ENCODE results near the gene SORCS3. TPM values are rescaled to one million over a fixed set of nuclear protein-coding genes. Genes with fewer than 3 reads are reported as not detected.

SORCS3 gene
- total RNA-seq, 1 experiment from 2014 or later: not detected

GRCh38 chr10:104676874-104677273, 35.8 kb downstream of the SORCS3 start:
- Histone ChIP-seq H3K4me1 (ENCODE audit: low read length) (no peaks in the 10 kb centered on the region), H3K9me3 (ENCODE audit: low read length) (no peaks in the 10 kb centered on the region), H3K4me3 (ENCODE audit: low read length) (no peak overlapping the region), H3K9me2 (replicated peaks; ENCODE audit: insufficient read depth, low read length) (no peaks in the 10 kb centered on the region), H3K27me3 (ENCODE audit: low read length) (no peaks in the 10 kb centered on the region), H2AFZ (ENCODE audit: low read length) (no peak overlapping the region), H3K36me3 (ENCODE audit: insufficient read depth, low read length) (no peaks in the 10 kb centered on the region), H3K4me2 (ENCODE audit: low read depth, low read length, poor library complexity, severe bottlenecking) (no peak overlapping the region), H3K9ac (ENCODE audit: low read length) (no peak overlapping the region), H4K20me1 (ENCODE audit: insufficient read depth, low read depth, low read length) (no peaks in the 10 kb centered on the region), H3K79me2 (ENCODE audit: low read length) (no peaks in the 10 kb centered on the region), H3K27ac (ENCODE audit: low read length) (no peak overlapping the region)
- DNase-seq: no peak

- Histone ChIP-seq H3K9ac (ENCODE audit: low read length) (no peak overlapping the region), H3K4me1 (ENCODE audit: low read length) (no peaks in the 10 kb centered on the region), H3K4me3 (ENCODE audit: low read length) (no peak overlapping the region), H4K20me1 (ENCODE audit: insufficient read depth, low read depth, low read length) (no peaks in the 10 kb centered on the region), H3K9me3 (ENCODE audit: low read length) (no peaks in the 10 kb centered on the region), H3K36me3 (ENCODE audit: insufficient read depth, low read length) (no peaks in the 10 kb centered on the region), H3K79me2 (ENCODE audit: low read length) (no peaks in the 10 kb centered on the region), H3K4me2 (ENCODE audit: low read depth, low read length, poor library complexity, severe bottlenecking) (no peak overlapping the region), H3K27ac (ENCODE audit: low read length) (no peak overlapping the region), H3K9me2 (replicated peaks; ENCODE audit: insufficient read depth, low read length) (no peaks in the 10 kb centered on the region), H2AFZ (ENCODE audit: low read length) (no peak overlapping the region), H3K27me3 (ENCODE audit: low read length) (no peaks in the 10 kb centered on the region)
- DNase-seq: no peak
These were observed 37.6 kb downstream of the SORCS3 start for GRCh38 chr10:104678658-104679057.

GRCh38 chr10:104680467-104681401, 39.6 kb downstream of the SORCS3 start:
- no peaks in the 10 kb centered on the region for H3K4me1 ChIP-seq (ENCODE audit: low read length)
- no peaks in the 10 kb centered on the region for H3K9me2 ChIP-seq (replicated peaks; ENCODE audit: insufficient read depth, low read length)
- H3K9ac ChIP-seq (ENCODE audit: low read length): no peak overlapping the region
- no peak overlapping the region for H3K4me2 ChIP-seq (ENCODE audit: low read depth, low read length, poor library complexity, severe bottlenecking)
- no peaks in the 10 kb centered on the region for H3K9me3 ChIP-seq (ENCODE audit: low read length)
- no peak overlapping the region for H3K4me3 ChIP-seq (ENCODE audit: low read length)
- H4K20me1 ChIP-seq (ENCODE audit: insufficient read depth, low read depth, low read length): no peaks in the 10 kb centered on the region
- no peak overlapping the region for H2AFZ ChIP-seq (ENCODE audit: low read length)
- H3K27me3 ChIP-seq (ENCODE audit: low read length): no peaks in the 10 kb centered on the region
- H3K79me2 ChIP-seq (ENCODE audit: low read length): no peaks in the 10 kb centered on the region
- H3K27ac ChIP-seq (ENCODE audit: low read length): no peak overlapping the region
- H3K36me3 ChIP-seq (ENCODE audit: insufficient read depth, low read length): no peaks in the 10 kb centered on the region
- DNase-seq: no peak

GRCh38 chr10:104681485-104681884, 40.4 kb downstream of the SORCS3 start:
- no peaks in the 10 kb centered on the region for H4K20me1 ChIP-seq (ENCODE audit: insufficient read depth, low read depth, low read length)
- H3K4me1 ChIP-seq (ENCODE audit: low read length): no peaks in the 10 kb centered on the region
- no peak overlapping the region for H3K4me2 ChIP-seq (ENCODE audit: low read depth, low read length, poor library complexity, severe bottlenecking)
- no peaks in the 10 kb centered on the region for H3K9me3 ChIP-seq (ENCODE audit: low read length)
- H3K36me3 ChIP-seq (ENCODE audit: insufficient read depth, low read length): no peaks in the 10 kb centered on the region
- no peak overlapping the region for H2AFZ ChIP-seq (ENCODE audit: low read length)
- DNase-seq: no peak
- no peaks in the 10 kb centered on the region for H3K27me3 ChIP-seq (ENCODE audit: low read length)
- H3K4me3 ChIP-seq (ENCODE audit: low read length): no peak overlapping the region
- H3K27ac ChIP-seq (ENCODE audit: low read length): no peak overlapping the region
- H3K9ac ChIP-seq (ENCODE audit: low read length): no peak overlapping the region
- H3K9me2 ChIP-seq (replicated peaks; ENCODE audit: insufficient read depth, low read length): no peaks in the 10 kb centered on the region
- H3K79me2 ChIP-seq (ENCODE audit: low read length): no peaks in the 10 kb centered on the region

GRCh38 chr10:104683567-104683966, 42.5 kb downstream of the SORCS3 start:
- no peak for DNase-seq
- Histone ChIP-seq H3K9me3 (ENCODE audit: low read length) (no peaks in the 10 kb centered on the region), H3K36me3 (ENCODE audit: insufficient read depth, low read length) (no peaks in the 10 kb centered on the region), H3K9me2 (replicated peaks; ENCODE audit: insufficient read depth, low read length) (no peaks in the 10 kb centered on the region), H2AFZ (ENCODE audit: low read length) (no peak overlapping the region), H3K27me3 (ENCODE audit: low read length) (no peaks in the 10 kb centered on the region), H3K79me2 (ENCODE audit: low read length) (no peaks in the 10 kb centered on the region), H3K27ac (ENCODE audit: low read length) (no peak overlapping the region), H3K4me3 (ENCODE audit: low read length) (no peak overlapping the region), H3K9ac (ENCODE audit: low read length) (no peak overlapping the region), H4K20me1 (ENCODE audit: insufficient read depth, low read depth, low read length) (no peaks in the 10 kb centered on the region), H3K4me1 (ENCODE audit: low read length) (no peaks in the 10 kb centered on the region), H3K4me2 (ENCODE audit: low read depth, low read length, poor library complexity, severe bottlenecking) (no peak overlapping the region)

GRCh38 chr10:104686829-104687228, 45.7 kb downstream of the SORCS3 start:
- no peak overlapping the region for H3K4me2 ChIP-seq (ENCODE audit: low read depth, low read length, poor library complexity, severe bottlenecking)
- H4K20me1 ChIP-seq (ENCODE audit: insufficient read depth, low read depth, low read length): no peaks in the 10 kb centered on the region

GRCh38 chr10:104688251-104689042, 47.4 kb downstream of the SORCS3 start:
- Histone ChIP-seq H3K9me2 (replicated peaks; ENCODE audit: insufficient read depth, low read length) (no peaks in the 10 kb centered on the region), H4K20me1 (ENCODE audit: insufficient read depth, low read depth, low read length) (no peaks in the 10 kb centered on the region), H3K36me3 (ENCODE audit: insufficient read depth, low read length) (no peaks in the 10 kb centered on the region), H3K9ac (ENCODE audit: low read length) (no peak overlapping the region), H3K4me2 (ENCODE audit: low read depth, low read length, poor library complexity, severe bottlenecking) (no peak overlapping the region), H3K4me1 (ENCODE audit: low read length) (no peaks in the 10 kb centered on the region), H2AFZ (ENCODE audit: low read length) (no peak overlapping the region), H3K27ac (ENCODE audit: low read length) (no peak overlapping the region), H3K79me2 (ENCODE audit: low read length) (no peaks in the 10 kb centered on the region), H3K9me3 (ENCODE audit: low read length) (no peaks in the 10 kb centered on the region), H3K27me3 (ENCODE audit: low read length) (no peaks in the 10 kb centered on the region), H3K4me3 (ENCODE audit: low read length) (no peak overlapping the region)
- no peak for DNase-seq

More at GRCh38 chr10:104686829-104687228, 45.7 kb downstream of the SORCS3 start:
- Histone ChIP-seq H3K9me3 (ENCODE audit: low read length) (no peaks in the 10 kb centered on the region), H3K9ac (ENCODE audit: low read length) (no peak overlapping the region), H3K4me3 (ENCODE audit: low read length) (no peak overlapping the region), H3K9me2 (replicated peaks; ENCODE audit: insufficient read depth, low read length) (no peaks in the 10 kb centered on the region), H2AFZ (ENCODE audit: low read length) (no peak overlapping the region), H3K79me2 (ENCODE audit: low read length) (no peaks in the 10 kb centered on the region), H3K36me3 (ENCODE audit: insufficient read depth, low read length) (no peaks in the 10 kb centered on the region), H3K27me3 (ENCODE audit: low read length) (no peaks in the 10 kb centered on the region), H3K4me1 (ENCODE audit: low read length) (no peaks in the 10 kb centered on the region), H3K27ac (ENCODE audit: low read length) (no peak overlapping the region)
- DNase-seq: no peak

- no peak for DNase-seq
- Histone ChIP-seq H3K4me2 (ENCODE audit: low read depth, low read length, poor library complexity, severe bottlenecking) (no peak overlapping the region), H3K9me2 (replicated peaks; ENCODE audit: insufficient read depth, low read length) (no peaks in the 10 kb centered on the region), H3K4me1 (ENCODE audit: low read length) (no peaks in the 10 kb centered on the region), H3K9ac (ENCODE audit: low read length) (no peak overlapping the region), H3K4me3 (ENCODE audit: low read length) (no peak overlapping the region), H3K27me3 (ENCODE audit: low read length) (no peaks in the 10 kb centered on the region), H3K36me3 (ENCODE audit: insufficient read depth, low read length) (no peaks in the 10 kb centered on the region), H2AFZ (ENCODE audit: low read length) (no peak overlapping the region), H3K27ac (ENCODE audit: low read length) (no peak overlapping the region), H3K9me3 (ENCODE audit: low read length) (no peaks in the 10 kb centered on the region), H4K20me1 (ENCODE audit: insufficient read depth, low read depth, low read length) (no peaks in the 10 kb centered on the region), H3K79me2 (ENCODE audit: low read length) (no peaks in the 10 kb centered on the region)
These were observed 48.0 kb downstream of the SORCS3 start for GRCh38 chr10:104689105-104689504.
